ENCODE data around the gene TIMP3.

DNA sequence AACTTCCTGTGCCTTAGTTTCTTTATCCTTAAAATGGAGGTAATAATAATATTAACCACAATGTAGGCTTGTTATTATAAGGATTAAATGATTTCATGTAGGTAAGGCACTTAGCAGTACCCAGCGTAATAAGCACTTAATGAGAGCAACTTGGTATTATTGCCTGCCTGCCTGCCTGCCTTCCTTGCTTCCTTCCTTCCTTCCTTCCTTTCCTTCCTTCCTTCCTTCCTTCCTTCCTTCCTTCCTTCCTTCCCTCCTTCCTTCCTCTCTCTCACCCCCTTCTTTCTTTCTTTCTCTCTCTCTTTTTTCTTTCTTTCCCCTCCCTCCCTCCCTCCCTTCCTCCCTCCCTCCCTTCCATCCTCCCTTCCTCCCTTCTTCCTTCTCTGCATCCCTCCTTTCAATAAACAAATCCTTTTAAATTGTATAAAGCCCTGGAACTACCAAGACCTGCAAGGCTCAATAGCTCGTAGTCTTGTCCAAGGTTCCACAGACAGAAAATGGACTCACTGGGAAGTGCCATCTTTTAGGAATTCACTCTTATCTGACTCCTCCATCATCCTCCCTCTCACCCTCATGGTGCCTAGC lies 20.7 kb upstream of the TIMP3 start:
- no peak for TF ChIP-seq CTCF (IDR thresholded peaks at IDR 0.05)
- TF ChIP-seq POLR2A (IDR thresholded peaks at IDR 0.05) = no peak

Measured in body of pancreas (tissue), 4 donors.